ENCODE results near the gene GPR162.

DNA sequence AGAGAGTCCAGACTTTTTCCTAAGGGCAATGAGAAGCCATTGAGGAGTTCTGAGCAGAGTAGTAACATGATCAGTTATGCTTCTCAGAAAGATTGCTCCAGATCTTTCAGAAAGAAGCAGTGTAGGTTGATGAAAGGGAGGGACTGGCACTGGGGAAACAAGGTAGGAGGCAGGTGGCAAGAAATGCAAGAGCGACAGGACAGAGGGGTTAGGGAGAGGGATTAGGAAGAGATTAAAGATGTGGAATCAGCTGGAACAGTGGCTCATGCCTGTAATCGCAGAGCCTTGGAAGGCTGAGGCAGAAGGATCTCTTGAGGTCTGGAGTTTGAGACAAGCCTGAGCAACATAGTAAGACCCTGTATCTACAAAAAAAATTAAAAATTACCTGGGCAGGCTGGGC lies 26.1 kb downstream of the GPR162 start:
- TF ChIP-seq, protein P1, sequence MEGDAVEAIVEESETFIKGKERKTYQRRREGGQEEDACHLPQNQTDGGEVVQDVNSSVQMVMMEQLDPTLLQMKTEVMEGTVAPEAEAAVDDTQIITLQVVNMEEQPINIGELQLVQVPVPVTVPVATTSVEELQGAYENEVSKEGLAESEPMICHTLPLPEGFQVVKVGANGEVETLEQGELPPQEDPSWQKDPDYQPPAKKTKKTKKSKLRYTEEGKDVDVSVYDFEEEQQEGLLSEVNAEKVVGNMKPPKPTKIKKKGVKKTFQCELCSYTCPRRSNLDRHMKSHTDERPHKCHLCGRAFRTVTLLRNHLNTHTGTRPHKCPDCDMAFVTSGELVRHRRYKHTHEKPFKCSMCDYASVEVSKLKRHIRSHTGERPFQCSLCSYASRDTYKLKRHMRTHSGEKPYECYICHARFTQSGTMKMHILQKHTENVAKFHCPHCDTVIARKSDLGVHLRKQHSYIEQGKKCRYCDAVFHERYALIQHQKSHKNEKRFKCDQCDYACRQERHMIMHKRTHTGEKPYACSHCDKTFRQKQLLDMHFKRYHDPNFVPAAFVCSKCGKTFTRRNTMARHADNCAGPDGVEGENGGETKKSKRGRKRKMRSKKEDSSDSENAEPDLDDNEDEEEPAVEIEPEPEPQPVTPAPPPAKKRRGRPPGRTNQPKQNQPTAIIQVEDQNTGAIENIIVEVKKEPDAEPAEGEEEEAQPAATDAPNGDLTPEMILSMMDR (conservative IDR thresholded peaks at IDR 0.05; ENCODE audit: low read length) = no peak
- TF ChIP-seq EZH2phosphoT487 (IDR thresholded peaks at IDR 0.05; ENCODE audit: borderline replicate concordance, low read depth, low read length) = no peak
